IMR-90 (cell line): ENCODE data around the gene TBC1D16. TPM values are rescaled to one million over a fixed set of nuclear protein-coding genes. Genes with fewer than 3 reads are reported as not detected.

Experiments used
- ATAC-seq: fragments of 200-7000 bp; cut with Tn5 transposase; 2 replicates; pipeline ENCODE4 v1.9.1; 2020; ENCODE audit warnings: low read depth, mild to moderate bottlenecking, moderate library complexity
- BruUV-seq: library from RNA; stranded (reverse); fragments of 400-500 nt; replicated peaks from 2 replicates; lab custom pipeline; 2021; lab: Mats Ljungman, UMichigan
- CTCF ChIA-PET: fragments of 300-600 bp; formaldehyde crosslinking; extraction: SDS; loops from one replicate; lab custom pipeline; 2021; ENCODE audit warnings: antibody characterized with exemption; lab: Yijun Ruan, JAX
- POLR2A ChIA-PET: fragments of 300-600 bp; sonication (Branson Sonifier 250); formaldehyde crosslinking; loops from one replicate; lab custom pipeline; 2022; ENCODE audit warnings: antibody characterized with exemption; ENCODE audit not compliant: unreplicated experiment; lab: Charles Lee
- DNase-seq: peaks from one replicate; pipeline ENCODE4 v3.0.0; 2013
- H2AFZ ChIP-seq: replicated peaks from 2 replicates; pipeline ENCODE3; 2013; ENCODE audit warnings: low read length, mild to moderate bottlenecking; ENCODE audit not compliant: poor library complexity
- H2AK5ac ChIP-seq: 2 replicates; pipeline ENCODE4 v1.6.1; 2013; ENCODE audit warnings: low read depth, low read length, inconsistent platforms
- H2AK9ac ChIP-seq: replicated peaks from 2 replicates; pipeline ENCODE3; 2013; ENCODE audit warnings: mild to moderate bottlenecking, low read depth, low read length, moderate library complexity; ENCODE audit not compliant: poor library complexity
- H2BK120ac ChIP-seq: 2 replicates; pipeline ENCODE4 v1.6.1; 2013; ENCODE audit warnings: low read depth, low read length, inconsistent platforms
- H2BK15ac ChIP-seq: 3 replicates; pipeline ENCODE4 v1.6.1; 2013; ENCODE audit warnings: low read depth, low read length, inconsistent platforms
- H2BK20ac ChIP-seq: 2 replicates; pipeline ENCODE4 v1.6.1; 2013; ENCODE audit warnings: low read depth, mild to moderate bottlenecking, inconsistent platforms, low read length, moderate library complexity
- H2BK5ac ChIP-seq: 2 replicates; pipeline ENCODE4 v1.6.1; 2013; ENCODE audit warnings: mild to moderate bottlenecking, low read depth, low read length, inconsistent platforms; ENCODE audit not compliant: poor library complexity, severe bottlenecking
- H3K14ac ChIP-seq: replicated peaks from 2 replicates; pipeline ENCODE4 v1.6.1; 2013; ENCODE audit warnings: low read depth, low read length, inconsistent platforms
- H3K18ac ChIP-seq: 2 replicates; pipeline ENCODE4 v1.6.1; 2013; ENCODE audit warnings: low read depth, low read length, control low read depth
- H3K23ac ChIP-seq: 2 replicates; pipeline ENCODE4 v1.6.1; 2013; ENCODE audit warnings: low read depth, low read length, inconsistent platforms
- H3K27ac ChIP-seq: 2 replicates; pipeline ENCODE4 v1.5.1; 2013; ENCODE audit warnings: mild to moderate bottlenecking, control low read depth, low read length; ENCODE audit not compliant: insufficient read depth
- H3K27me3 ChIP-seq: 2 replicates; pipeline ENCODE4 v1.6.1; 2013; ENCODE audit warnings: low read length; ENCODE audit not compliant: control insufficient read depth, insufficient read depth
- H3K36me3 ChIP-seq: 2 replicates; pipeline ENCODE4 v1.6.1; 2013; ENCODE audit warnings: low read length, mixed read lengths; ENCODE audit not compliant: control insufficient read depth, insufficient read depth
- H3K4ac ChIP-seq: 2 replicates; pipeline ENCODE4 v1.6.1; 2013; ENCODE audit warnings: low read depth, low read length, inconsistent platforms
- H3K4me1 ChIP-seq: 2 replicates; pipeline ENCODE4 v1.6.1; 2013; ENCODE audit warnings: low read length, mixed read lengths; ENCODE audit not compliant: control insufficient read depth, insufficient read depth
- H3K4me2 ChIP-seq: 2 replicates; pipeline ENCODE4 v1.6.1; 2013; ENCODE audit warnings: low read depth, mild to moderate bottlenecking, control low read depth, low read length, moderate library complexity
- H3K4me3 ChIP-seq: 2 replicates; pipeline ENCODE4 v1.5.1; 2013; ENCODE audit warnings: low read depth, mild to moderate bottlenecking, control low read depth, low read length, moderate library complexity; ENCODE audit not compliant: insufficient read depth
- H3K56ac ChIP-seq: 2 replicates; pipeline ENCODE4 v1.6.1; 2013; ENCODE audit warnings: low read length, inconsistent platforms; ENCODE audit not compliant: insufficient read depth; ENCODE audit errors: extremely low read depth
- H3K79me1 ChIP-seq, 2 experiments: 2 replicates each; pipeline ENCODE4 v1.6.1; 2013; ENCODE audit warnings: low read length in 2 of 2, inconsistent platforms in 1 of 2, low read depth in 1 of 2
- H3K9ac ChIP-seq: 2 replicates; pipeline ENCODE4 v1.6.1; 2013; ENCODE audit warnings: low read depth, low read length, control low read depth
- H3K9me1 ChIP-seq: 2 replicates; pipeline ENCODE4 v1.6.1; 2013; ENCODE audit warnings: low read length, inconsistent platforms; ENCODE audit not compliant: insufficient read depth
- H3K9me3 ChIP-seq: 2 replicates; pipeline ENCODE4 v1.6.1; 2013; ENCODE audit warnings: low read length; ENCODE audit not compliant: control insufficient read depth, insufficient read depth
- H4K20me1 ChIP-seq: 2 replicates; pipeline ENCODE4 v1.6.1; 2013; ENCODE audit warnings: low read length, inconsistent platforms; ENCODE audit not compliant: insufficient read depth
- H4K5ac ChIP-seq: 2 replicates; pipeline ENCODE4 v1.6.1; 2013; ENCODE audit warnings: mild to moderate bottlenecking, low read depth, low read length, control low read depth
- H4K8ac ChIP-seq, 2 experiments: 2 replicates each; pipeline ENCODE4 v1.6.1; 2013; ENCODE audit warnings: low read depth in 2 of 2, low read length in 2 of 2, control low read depth in 1 of 2, inconsistent platforms in 1 of 2
- H4K91ac ChIP-seq: 2 replicates; pipeline ENCODE4 v1.6.1; 2013; ENCODE audit warnings: low read depth, low read length, inconsistent platforms; ENCODE audit not compliant: insufficient read depth
- BHLHE40 ChIP-seq: fragments of 150-350 bp; IDR thresholded peaks from 2 replicates; pipeline ENCODE4 v1.6.1; 2016; ENCODE audit warnings: mild to moderate bottlenecking, low read depth, low read length
- CEBPB ChIP-seq: IDR thresholded peaks from 2 replicates; pipeline ENCODE4 v1.6.1; 2012; ENCODE audit warnings: low read depth, low read length, improper control_type of control experiment
- CHD1 ChIP-seq: IDR thresholded peaks from 2 replicates; pipeline ENCODE4 v1.6.1; 2012; ENCODE audit warnings: low read depth, low read length, improper control_type of control experiment
- FOS ChIP-seq: fragments of 150-350 bp; IDR thresholded peaks from 2 replicates; pipeline ENCODE4 v1.6.1; 2016; ENCODE audit warnings: low read depth, low read length
- MAFK ChIP-seq: IDR thresholded peaks from 2 replicates; pipeline ENCODE4 v1.6.1; 2012; ENCODE audit warnings: low read depth, low read length, improper control_type of control experiment
- MAZ ChIP-seq: IDR thresholded peaks from 2 replicates; pipeline ENCODE4 v1.6.1; 2012; ENCODE audit warnings: low read depth, mild to moderate bottlenecking, low read length, improper control_type of control experiment, moderate library complexity, borderline replicate concordance
- MXI1 ChIP-seq: IDR thresholded peaks from 2 replicates; pipeline ENCODE4 v1.6.1; 2012; ENCODE audit warnings: low read depth, mild to moderate bottlenecking, low read length, moderate library complexity, borderline replicate concordance
- NFE2L2 ChIP-seq: fragments of 150-350 bp; IDR thresholded peaks from 2 replicates; pipeline ENCODE4 v1.6.1; 2016; ENCODE audit warnings: low read depth, mild to moderate bottlenecking, low read length
- POLR2A ChIP-seq: IDR thresholded peaks from 2 replicates; pipeline ENCODE4 v1.6.1; 2012; ENCODE audit warnings: mild to moderate bottlenecking, low read depth, low read length
- RAD21 ChIP-seq: IDR thresholded peaks from 2 replicates; pipeline ENCODE4 v1.6.1; 2012; ENCODE audit warnings: low read length, improper control_type of control experiment
- RCOR1 ChIP-seq: IDR thresholded peaks from 2 replicates; pipeline ENCODE4 v1.6.1; 2012; ENCODE audit warnings: mild to moderate bottlenecking, low read length, improper control_type of control experiment; ENCODE audit not compliant: insufficient replicate concordance
- RFX5 ChIP-seq: IDR thresholded peaks from 2 replicates; pipeline ENCODE4 v1.8.0; 2012; ENCODE audit warnings: low read depth, mild to moderate bottlenecking, low read length, moderate library complexity
- SMC3 ChIP-seq: fragments of 150-350 bp; IDR thresholded peaks from 2 replicates; pipeline ENCODE4 v1.6.1; 2016; ENCODE audit warnings: low read depth, mild to moderate bottlenecking, antibody characterized with exemption, low read length, moderate library complexity
- WGBS, 2 experiments: methylation state at CpG; one replicate each; pipeline versions ENCODE4 v1.1.5 to v1.1.7; 2013; ENCODE audit warnings: missing lambda C conversion rate in 2 of 2; ENCODE audit not compliant: insufficient read length in 1 of 2; ENCODE audit errors: extremely low coverage in 2 of 2; 5-methylcytosine and 5-hydroxymethylcytosine counted together
- dilution Hi-C: fragments of 300-500 bp; cut with HindIII; formaldehyde crosslinking; loops from one replicate; pipeline ENCODE4 v1.14.3; 2018; ENCODE audit warnings: low sequenced_read_pairs; ENCODE audit not compliant: unreplicated experiment
- in situ Hi-C: fragments of 300-500 bp; cut with MboI; formaldehyde crosslinking; loops from 3 replicates; pipeline ENCODE4 v1.14.3; 2019; ENCODE audit warnings: low sequenced_read_pairs, inconsistent platforms, mixed read lengths
- intact Hi-C: fragments of 100-400 bp; cut with micrococcal nuclease; formaldehyde crosslinking; loops from 2 replicates; pipeline ENCODE4 v1.10.0; 2022
- polyA plus RNA-seq, 3 experiments: library from polyadenylated mRNA; depleted of rRNA; stranded (reverse); fragments of >200 nt; gene quantifications; 2 replicates each; pipeline ENCODE4 v1.2.3, GENCODE V29; 2012; ENCODE audit warnings: low replicate concordance in 1 of 3
- total RNA-seq: library from RNA; depleted of rRNA; stranded (reverse); fragments of >200 nt; gene quantifications from 2 replicates; pipeline ENCODE4 v1.2.3, GENCODE V29; 2012
- TF ChIP-seq, protein P1 (sequence below): conservative IDR thresholded peaks from 2 replicates; pipeline ENCODE4 v1.5.1; 2012; ENCODE audit warnings: mild to moderate bottlenecking, low read depth, low read length, improper control_type of control experiment
- TF ChIP-seq, protein P2 (sequence below): fragments of 150-350 bp; IDR thresholded peaks from 2 replicates; pipeline ENCODE4 v1.6.1; 2017; ENCODE audit warnings: mild to moderate bottlenecking, antibody characterized with exemption, low read length, low read depth
- TF ChIP-seq, protein P3 (sequence below): fragments of 150-350 bp; IDR thresholded peaks from 2 replicates; pipeline ENCODE4 v1.6.1; 2016; ENCODE audit warnings: low read depth, mild to moderate bottlenecking, low read length, moderate library complexity, borderline replicate concordance

TBC1D16 gene
- total and polyA plus RNA-seq, 2 of the 4 experiments (the other 2 are of a cell fraction): 10.1 to 16.7 TPM

DNA sequence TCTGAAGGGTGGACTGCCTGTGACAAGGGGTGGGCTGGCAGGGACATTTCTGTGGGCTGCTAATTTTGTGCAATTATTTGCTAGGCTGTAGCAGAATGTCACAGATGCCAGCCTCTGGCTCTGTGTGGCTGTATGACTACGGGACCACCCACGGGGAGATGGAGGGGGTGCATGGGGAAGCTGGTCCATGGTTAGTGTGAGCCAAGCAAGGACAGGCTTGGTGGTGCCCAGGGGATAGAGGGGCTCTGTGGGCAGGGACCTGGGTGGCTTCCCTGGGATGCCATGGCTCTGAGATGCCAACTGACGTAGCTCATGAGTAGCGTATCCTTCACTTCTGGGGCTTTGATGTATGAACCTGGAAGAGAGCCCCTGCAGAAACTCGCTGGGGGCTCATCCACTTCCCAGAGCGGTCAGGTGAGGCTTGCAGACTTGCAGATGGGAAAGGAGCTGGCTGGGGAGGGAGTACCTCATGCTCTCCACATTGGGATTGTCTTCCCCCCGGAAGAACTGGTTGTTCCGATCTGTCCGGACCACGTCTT is 87.2 kb downstream of the TBC1D16 start:
- H2BK120ac ChIP-seq: no peak overlapping the region
- dilution Hi-C loops: no loop called here
- ATAC-seq: no peak

More for the DNA sequence above, 87.2 kb downstream of the TBC1D16 start:
- no peak for DNase-seq
- Histone ChIP-seq H3K27me3 (no peaks in the 10 kb centered on the region), H3K23ac (no peak overlapping the region), H3K79me1 (peaks cover 8 to 13% of the 10 kb centered on the region in 2 experiments; a peak in 2 of 4 replicates), H2BK15ac (no peak overlapping the region), H4K8ac (no peak overlapping the region), H3K9me1 (peaks cover 7% of the 10 kb centered on the region; the same call in 1 of the 2 replicates), H3K4me3 (no peak overlapping the region), H2AK9ac (no peak overlapping the region), H3K9me3 (no peaks in the 10 kb centered on the region), H2BK20ac (no peak overlapping the region), H3K27ac (no peak overlapping the region), H4K20me1 (peaks cover 20% of the 10 kb centered on the region), H2BK5ac (no peak overlapping the region), H2AK5ac (no peak overlapping the region), H3K9ac (no peak overlapping the region), H4K91ac (no peak overlapping the region), H3K56ac (no peak overlapping the region), H3K4me2 (no peak overlapping the region), H4K5ac (no peak overlapping the region), H3K4me1 (peaks cover 9% of the 10 kb centered on the region), H3K4ac (no peak overlapping the region), H3K36me3 (peaks cover 43% of the 10 kb centered on the region), H3K18ac (no peak overlapping the region), H2AFZ (no peak overlapping the region), H3K14ac (no peak overlapping the region)
- intact Hi-C loops: no loop called here
- BruUV-seq: no TSS peak
- no peak for TF ChIP-seq SMC3
- TF ChIP-seq, protein P1, sequence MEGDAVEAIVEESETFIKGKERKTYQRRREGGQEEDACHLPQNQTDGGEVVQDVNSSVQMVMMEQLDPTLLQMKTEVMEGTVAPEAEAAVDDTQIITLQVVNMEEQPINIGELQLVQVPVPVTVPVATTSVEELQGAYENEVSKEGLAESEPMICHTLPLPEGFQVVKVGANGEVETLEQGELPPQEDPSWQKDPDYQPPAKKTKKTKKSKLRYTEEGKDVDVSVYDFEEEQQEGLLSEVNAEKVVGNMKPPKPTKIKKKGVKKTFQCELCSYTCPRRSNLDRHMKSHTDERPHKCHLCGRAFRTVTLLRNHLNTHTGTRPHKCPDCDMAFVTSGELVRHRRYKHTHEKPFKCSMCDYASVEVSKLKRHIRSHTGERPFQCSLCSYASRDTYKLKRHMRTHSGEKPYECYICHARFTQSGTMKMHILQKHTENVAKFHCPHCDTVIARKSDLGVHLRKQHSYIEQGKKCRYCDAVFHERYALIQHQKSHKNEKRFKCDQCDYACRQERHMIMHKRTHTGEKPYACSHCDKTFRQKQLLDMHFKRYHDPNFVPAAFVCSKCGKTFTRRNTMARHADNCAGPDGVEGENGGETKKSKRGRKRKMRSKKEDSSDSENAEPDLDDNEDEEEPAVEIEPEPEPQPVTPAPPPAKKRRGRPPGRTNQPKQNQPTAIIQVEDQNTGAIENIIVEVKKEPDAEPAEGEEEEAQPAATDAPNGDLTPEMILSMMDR: no peak
- TF ChIP-seq RCOR1: no peak
- no peak for TF ChIP-seq POLR2A
- no peak for TF ChIP-seq FOS
- no peak for TF ChIP-seq RAD21
- no peak for TF ChIP-seq MAZ
- no peak for TF ChIP-seq RFX5
- TF ChIP-seq, protein P2, sequence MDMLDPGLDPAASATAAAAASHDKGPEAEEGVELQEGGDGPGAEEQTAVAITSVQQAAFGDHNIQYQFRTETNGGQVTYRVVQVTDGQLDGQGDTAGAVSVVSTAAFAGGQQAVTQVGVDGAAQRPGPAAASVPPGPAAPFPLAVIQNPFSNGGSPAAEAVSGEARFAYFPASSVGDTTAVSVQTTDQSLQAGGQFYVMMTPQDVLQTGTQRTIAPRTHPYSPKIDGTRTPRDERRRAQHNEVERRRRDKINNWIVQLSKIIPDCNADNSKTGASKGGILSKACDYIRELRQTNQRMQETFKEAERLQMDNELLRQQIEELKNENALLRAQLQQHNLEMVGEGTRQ: no peak
- no peak for TF ChIP-seq CEBPB
- no peak for TF ChIP-seq CHD1
- TF ChIP-seq MXI1: no peak
- TF ChIP-seq, protein P3, sequence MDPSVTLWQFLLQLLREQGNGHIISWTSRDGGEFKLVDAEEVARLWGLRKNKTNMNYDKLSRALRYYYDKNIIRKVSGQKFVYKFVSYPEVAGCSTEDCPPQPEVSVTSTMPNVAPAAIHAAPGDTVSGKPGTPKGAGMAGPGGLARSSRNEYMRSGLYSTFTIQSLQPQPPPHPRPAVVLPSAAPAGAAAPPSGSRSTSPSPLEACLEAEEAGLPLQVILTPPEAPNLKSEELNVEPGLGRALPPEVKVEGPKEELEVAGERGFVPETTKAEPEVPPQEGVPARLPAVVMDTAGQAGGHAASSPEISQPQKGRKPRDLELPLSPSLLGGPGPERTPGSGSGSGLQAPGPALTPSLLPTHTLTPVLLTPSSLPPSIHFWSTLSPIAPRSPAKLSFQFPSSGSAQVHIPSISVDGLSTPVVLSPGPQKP: no peak
- no peak for TF ChIP-seq MAFK
- no peak for TF ChIP-seq NFE2L2
- TF ChIP-seq BHLHE40: no peak
- POLR2A ChIA-PET: no interaction called here
- in situ Hi-C loops: no loop called here
- CTCF ChIA-PET: interaction anchor here (0.6 kb wide), 1 partner anchor 159 kb away, joined by 3 read pairs; no protein-coding TSS in a partner anchor
- WGBS, 2 experiments: 91% methylated on average over 4 of the region's 10 CpGs; no CpG with 5 or more reads in 1 of the 2 experiments
